Mesothelial cell of epicardium (in vitro differentiated cells): ENCODE results near the gene MED7. TPM values are rescaled to one million over a fixed set of nuclear protein-coding genes. Genes with fewer than 3 reads are reported as not detected.

Experiments used
- DNase-seq, 2 experiments: peaks; one replicate each; pipeline ENCODE4 v3.0.0; 2021; ENCODE audit warnings: low spot score in 2 of 2; ENCODE audit not compliant: unreplicated experiment in 2 of 2
- H3K27ac Mint-ChIP-seq: 2 replicates; pipeline ENCODE4 v1.8.0; 2021; ENCODE audit warnings: mixed read lengths
- H3K27me3 Mint-ChIP-seq: 2 replicates; pipeline ENCODE4 v1.8.0; 2021; ENCODE audit warnings: low read depth, mixed read lengths
- H3K36me3 Mint-ChIP-seq: 2 replicates; pipeline ENCODE4 v1.8.0; 2021; ENCODE audit warnings: mixed read lengths
- H3K4me1 Mint-ChIP-seq: 2 replicates; pipeline ENCODE4 v1.8.0; 2021; ENCODE audit warnings: mixed read lengths
- H3K4me3 Mint-ChIP-seq: 2 replicates; pipeline ENCODE4 v1.8.0; 2021; ENCODE audit warnings: mild to moderate bottlenecking, moderate library complexity, mixed read lengths
- H3K9me3 Mint-ChIP-seq: 2 replicates; pipeline ENCODE4 v1.8.0; 2021; ENCODE audit warnings: mixed read lengths
- CTCF ChIP-seq: fragments of 200-600 bp; sonication (generic); IDR thresholded peaks from one replicate; pipeline ENCODE4 v1.5.0; 2021; ENCODE audit warnings: antibody characterized with exemption; ENCODE audit not compliant: unreplicated experiment
- total RNA-seq: library from RNA; stranded (reverse); gene quantifications from 3 replicates; pipeline ENCODE4 v1.2.1, GENCODE V29; 2021

Gene MED7
- total RNA-seq, 1 donor from 2014 or later: 9.8 TPM

DNA sequence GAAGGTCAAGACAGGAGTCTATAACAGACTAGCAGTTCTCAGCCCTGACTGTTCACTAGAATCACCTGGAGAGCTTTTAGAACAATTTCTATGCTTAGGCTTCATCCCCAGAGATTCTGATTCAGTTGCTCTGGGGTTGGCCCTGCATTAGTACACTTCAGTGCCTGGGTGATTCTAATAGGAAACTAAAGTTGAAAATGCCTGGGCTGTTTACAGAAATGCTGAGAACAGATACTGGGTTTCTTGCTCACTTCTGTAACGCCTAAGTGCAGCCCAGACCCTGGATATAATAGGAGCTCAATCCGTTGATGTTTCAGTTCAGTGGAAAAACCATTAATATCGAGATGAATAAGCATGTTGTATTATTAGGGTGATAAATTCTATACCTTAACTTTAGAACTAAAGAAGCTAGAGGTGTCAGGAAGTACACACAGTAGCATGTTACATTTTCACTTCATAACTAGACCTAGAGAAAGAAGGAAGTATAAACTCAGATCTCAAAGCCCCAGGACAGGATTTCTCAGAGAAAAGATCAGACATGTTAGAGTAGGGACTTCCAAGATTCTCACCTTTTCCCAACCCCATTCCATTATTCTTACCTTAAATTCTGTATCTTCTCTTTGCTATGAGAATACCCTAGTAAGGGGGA, 54.2 kb downstream of the MED7 start:
- Mint-ChIP-seq H3K27me3 (no peaks in the 10 kb centered on the region), H3K4me3 (no peak overlapping the region), H3K4me1 (no peaks in the 10 kb centered on the region), H3K36me3 (no peaks in the 10 kb centered on the region), H3K9me3 (no peaks in the 10 kb centered on the region), H3K27ac (no peak overlapping the region)
- TF ChIP-seq CTCF: no peak
- no peak for DNase-seq

Other genes starting within 250 kb of the MED7 start
- not detected in 3 replicates for gene TIMD4, start 179.6 kb downstream of the MED7 start, total RNA-seq
- 0.20 to 0.66 TPM (median 0.25 TPM) in 3 replicates for gene HAVCR1, start 83.7 kb downstream of the MED7 start, total RNA-seq
- 0.84 to 1.2 TPM (median 0.86 TPM) in 3 replicates for gene HAVCR2, start 33.8 kb downstream of the MED7 start, total RNA-seq
- gene GARIN3, start 23.4 kb upstream of the MED7 start, total RNA-seq: not detected in 3 replicates
- gene ITK, start 38.0 kb upstream of the MED7 start, total RNA-seq: 0.09 TPM in 1 of 3 replicates, not detected in the others
- 80.9 to 82.9 TPM (median 82.2 TPM) in 3 replicates for gene CYFIP2, start 123.3 kb upstream of the MED7 start, total RNA-seq